Osteoblast (primary cell): Measurements from ENCODE around the gene TSPAN4. TPM values are rescaled to one million over a fixed set of nuclear protein-coding genes. Genes with fewer than 3 reads are reported as not detected.
A peak's percentile ranks its signal among the peaks of the same experiment; 100 is the strongest.

ENCODE experiments used
- DNase-seq: peaks from one replicate; pipeline ENCODE4 v3.0.0; 2011; ENCODE audit warnings: low spot score, mixed read lengths; ENCODE audit not compliant: insufficient read length; ENCODE audit errors: missing footprints
- H2AFZ ChIP-seq: 2 replicates; pipeline ENCODE4 v1.6.0; 2011; ENCODE audit warnings: mild to moderate bottlenecking, low read length
- H3K27ac ChIP-seq: 2 replicates; pipeline ENCODE4 v1.5.1; 2011; ENCODE audit warnings: mild to moderate bottlenecking, low read depth, low read length, moderate library complexity
- H3K27me3 ChIP-seq: 2 replicates; pipeline ENCODE4 v1.6.0; 2012; ENCODE audit warnings: mild to moderate bottlenecking, control low read depth, inconsistent platforms, low read length, moderate library complexity; ENCODE audit not compliant: insufficient read depth
- H3K36me3 ChIP-seq: 2 replicates; pipeline ENCODE4 v1.5.1; 2011; ENCODE audit warnings: mild to moderate bottlenecking, low read length, control low read depth, moderate library complexity; ENCODE audit not compliant: insufficient read depth
- H3K4me1 ChIP-seq: 2 replicates; pipeline ENCODE4 v1.5.1; 2011; ENCODE audit warnings: mild to moderate bottlenecking, low read length, control low read depth, moderate library complexity; ENCODE audit not compliant: insufficient read depth
- H3K4me2 ChIP-seq: 2 replicates; pipeline ENCODE4 v1.6.0; 2011; ENCODE audit warnings: mild to moderate bottlenecking, low read length; ENCODE audit not compliant: insufficient read depth
- H3K4me3 ChIP-seq: fragments of 200-600 bp; sonication (generic); 3 replicates; pipeline ENCODE4 v1.5.1; 2012; ENCODE audit warnings: mild to moderate bottlenecking, low read length, inconsistent platforms; ENCODE audit not compliant: insufficient read depth
- H3K79me2 ChIP-seq: 2 replicates; pipeline ENCODE4 v1.6.0; 2012; ENCODE audit warnings: mild to moderate bottlenecking, low read length, control low read depth, inconsistent platforms; ENCODE audit not compliant: insufficient read depth
- H3K9me3 ChIP-seq: 2 replicates; pipeline ENCODE4 v1.5.1; 2011; ENCODE audit warnings: low read depth, low read length, control low read depth
- H4K20me1 ChIP-seq: 2 replicates; pipeline ENCODE4 v1.6.0; 2012; ENCODE audit warnings: mild to moderate bottlenecking, low read length, control low read depth; ENCODE audit not compliant: insufficient read depth
- CTCF ChIP-seq: IDR thresholded peaks from 2 replicates; pipeline ENCODE4 v1.5.1; 2011; ENCODE audit warnings: mild to moderate bottlenecking, low read depth, low read length, moderate library complexity; ENCODE audit errors: extremely low read depth
- total RNA-seq: library from RNA; depleted of rRNA; stranded (reverse); fragments of >200 nt; gene quantifications from 2 replicates; pipeline ENCODE4 v1.2.3, GENCODE V29; 2012

Gene TSPAN4
- total RNA-seq, 1 donor, result 168 TPM

- Histone ChIP-seq H3K4me3 (peak overlapping the region; percentile 82), H3K27me3 (no peaks in the 10 kb centered on the region), H3K27ac (peak overlapping the region; percentile 99)
These were observed 31.0 kb upstream of the TSPAN4 start for GRCh38 chr11:811446-812245.

DNA sequence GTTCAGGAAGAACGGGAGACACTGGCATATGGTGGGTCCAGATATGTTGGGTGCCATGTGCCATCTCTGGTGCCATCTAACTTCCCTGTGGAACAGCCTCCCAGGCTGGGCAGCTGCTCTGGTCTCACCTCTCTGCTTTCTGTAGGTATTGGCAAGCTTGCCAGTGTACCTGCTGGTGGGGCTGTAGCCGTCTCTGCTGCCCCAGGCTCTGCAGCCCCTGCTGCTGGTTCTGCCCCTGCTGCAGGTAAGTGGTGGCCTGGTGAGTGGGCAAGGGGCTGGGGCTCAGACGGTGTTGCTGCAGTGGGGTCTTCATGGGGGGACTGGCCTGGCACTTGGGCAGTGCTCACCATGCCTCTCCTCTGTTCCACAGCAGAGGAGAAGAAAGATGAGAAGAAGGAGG lies 30.3 kb upstream of the TSPAN4 start:
- H3K27me3 ChIP-seq, result no peaks in the 10 kb centered on the region
- no peak overlapping the region for H3K4me3 ChIP-seq
- no peak for DNase-seq
- peaks cover 30% of the 10 kb centered on the region for H4K20me1 ChIP-seq
- H3K36me3 ChIP-seq, result peaks cover 30% of the 10 kb centered on the region
- H2AFZ ChIP-seq, result no peak overlapping the region
- no peaks in the 10 kb centered on the region for H3K9me3 ChIP-seq
- H3K27ac ChIP-seq, result peak overlapping the region; percentile 99
- H3K79me2 ChIP-seq, result peaks cover 37% of the 10 kb centered on the region
- no peak for TF ChIP-seq CTCF
- peaks cover 21% of the 10 kb centered on the region for H3K4me1 ChIP-seq
- H3K4me2 ChIP-seq, result no peak overlapping the region

More at GRCh38 chr11:811446-812245, 31.0 kb upstream of the TSPAN4 start:
- H3K9me3 ChIP-seq, result no peaks in the 10 kb centered on the region
- H3K4me1 ChIP-seq, result peaks cover 21% of the 10 kb centered on the region
- H3K36me3 ChIP-seq, result peaks cover 30% of the 10 kb centered on the region
- peaks cover 30% of the 10 kb centered on the region for H4K20me1 ChIP-seq
- peak overlapping the region; percentile 95 for H3K4me2 ChIP-seq
- H2AFZ ChIP-seq, result no peak overlapping the region
- TF ChIP-seq CTCF, result peak; percentile 23
- DNase-seq, result no peak
- H3K79me2 ChIP-seq, result peaks cover 37% of the 10 kb centered on the region

DNA sequence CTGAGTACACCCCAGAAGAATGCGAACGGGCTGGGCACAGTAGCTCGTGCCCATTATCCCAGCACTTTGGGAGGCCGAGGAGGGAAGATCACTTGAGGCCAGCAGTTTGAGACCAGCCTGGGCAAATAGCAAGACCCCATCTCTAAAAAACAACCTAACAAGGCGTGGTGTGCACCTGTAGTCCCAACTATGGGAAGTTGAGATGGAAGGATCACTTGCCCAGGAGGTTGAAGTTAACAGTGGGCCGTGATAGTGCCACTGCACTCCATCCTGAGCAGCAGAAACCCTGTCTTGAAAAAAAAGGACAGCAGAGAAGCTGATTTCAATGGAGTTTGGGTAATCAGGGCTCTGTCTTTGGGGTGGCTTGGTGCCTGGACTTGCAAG lies 29.6 kb upstream of the TSPAN4 start:
- H3K4me3 ChIP-seq, result no peak overlapping the region
- peaks cover 37% of the 10 kb centered on the region for H3K79me2 ChIP-seq
- peaks cover 30% of the 10 kb centered on the region for H3K36me3 ChIP-seq
- H2AFZ ChIP-seq, result no peak overlapping the region
- no peak for TF ChIP-seq CTCF
- H3K9me3 ChIP-seq, result no peaks in the 10 kb centered on the region
- peaks cover 30% of the 10 kb centered on the region for H4K20me1 ChIP-seq
- H3K4me2 ChIP-seq, result no peak overlapping the region
- no peak overlapping the region for H3K27ac ChIP-seq
- no peak for DNase-seq
- no peaks in the 10 kb centered on the region for H3K27me3 ChIP-seq
- H3K4me1 ChIP-seq, result peaks cover 21% of the 10 kb centered on the region

- DNase-seq, result no peak
- peaks cover 33% of the 10 kb centered on the region for H3K79me2 ChIP-seq
- H3K27ac ChIP-seq, result no peak overlapping the region
- H3K4me2 ChIP-seq, result no peak overlapping the region
- no peak overlapping the region for H2AFZ ChIP-seq
- no peaks in the 10 kb centered on the region for H3K9me3 ChIP-seq
- peaks cover 30% of the 10 kb centered on the region for H4K20me1 ChIP-seq
- TF ChIP-seq CTCF, result no peak
- no peak overlapping the region for H3K4me3 ChIP-seq
- H3K27me3 ChIP-seq, result no peaks in the 10 kb centered on the region
- H3K4me1 ChIP-seq, result peaks cover 21% of the 10 kb centered on the region
- peaks cover 30% of the 10 kb centered on the region for H3K36me3 ChIP-seq
These were observed 29.1 kb upstream of the TSPAN4 start for GRCh38 chr11:813456-814096.
